ENCODE results near the gene RNLS.

RNLS gene

DNA sequence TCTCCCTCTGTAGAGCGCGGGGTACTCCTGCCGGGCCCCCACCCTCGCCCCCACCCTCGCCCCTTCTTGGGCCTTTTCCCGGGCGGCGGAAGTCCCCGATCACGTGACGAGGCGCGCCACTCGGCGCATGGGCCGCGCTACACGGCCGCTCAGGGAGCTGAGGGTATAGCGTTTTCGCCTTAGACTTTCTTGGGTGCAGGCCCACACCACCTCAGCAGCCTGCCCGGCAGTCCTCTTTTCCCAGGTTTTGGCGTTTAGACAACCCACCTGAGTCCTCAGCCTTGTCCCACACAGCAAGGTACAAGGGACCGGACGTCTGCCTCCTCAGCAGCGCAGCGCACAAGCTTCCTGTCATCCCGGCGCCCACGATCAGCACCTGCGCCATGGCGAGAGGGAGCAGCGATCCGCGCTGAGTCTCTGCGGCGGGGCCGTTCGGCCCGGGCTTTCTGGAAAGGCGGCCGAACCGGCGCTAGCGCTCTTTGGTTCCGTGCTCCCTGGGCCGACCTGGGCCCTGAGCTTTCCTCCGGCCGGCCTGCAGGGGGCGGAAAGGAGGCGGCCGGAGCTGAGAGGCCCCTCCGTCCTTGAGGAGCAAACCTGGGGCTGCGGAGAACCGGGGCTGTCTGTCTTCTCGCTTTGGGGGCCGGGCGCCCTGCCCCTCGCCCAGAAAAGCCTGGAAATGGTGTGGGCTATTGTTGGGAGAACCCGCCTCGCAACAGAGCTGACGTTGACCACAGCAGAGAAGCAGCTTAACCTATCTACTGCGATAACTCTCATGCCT lies at the start of gene RNLS:
Gene RNLS, minus strand, starts transcription at position 513 of the 778 bp plus-strand sequence.
- peak; percentile 75 for DNase-seq (ENCODE audit: low spot score)

DNA sequence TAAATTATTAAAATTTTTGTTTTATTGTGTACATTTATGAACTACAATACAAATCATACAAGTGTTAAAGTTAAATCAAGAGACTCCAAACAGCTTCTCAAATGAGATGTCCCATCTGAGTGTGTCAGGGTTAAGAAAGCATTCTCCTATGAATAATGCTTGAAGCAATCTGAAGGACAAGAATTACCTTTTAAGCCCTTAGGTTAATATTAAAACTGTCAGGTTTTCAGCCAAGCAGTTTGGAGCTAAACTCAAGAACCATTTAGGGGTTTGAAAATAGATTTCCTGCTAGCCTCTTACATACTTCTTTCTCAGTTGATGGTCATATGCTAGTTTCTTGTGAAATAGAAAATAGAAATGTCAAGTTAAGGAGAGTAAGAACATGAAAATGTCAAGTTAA lies 41.7 kb upstream of the RNLS start:
- no peak for DNase-seq (ENCODE audit: low spot score)

DNA sequence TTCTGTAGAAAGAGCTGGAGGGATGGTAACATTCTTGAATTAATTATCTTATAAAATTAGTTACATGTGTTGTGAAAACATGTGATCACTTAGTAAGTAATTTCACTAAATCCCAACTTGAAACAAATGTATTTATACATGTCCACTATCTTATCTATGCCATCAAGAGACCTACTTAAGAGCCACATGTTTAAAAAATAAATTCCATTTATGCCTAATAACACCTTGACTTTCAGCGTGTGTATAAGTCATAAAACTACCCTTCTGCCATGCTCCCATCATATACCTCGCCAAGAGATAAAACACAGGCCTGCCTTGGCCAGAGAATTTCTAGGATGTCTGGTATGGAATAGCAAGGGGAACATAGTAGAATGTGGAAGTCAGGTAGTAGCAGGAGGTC lies 40.7 kb upstream of the RNLS start:
- no peak for DNase-seq (ENCODE audit: low spot score)

DNA sequence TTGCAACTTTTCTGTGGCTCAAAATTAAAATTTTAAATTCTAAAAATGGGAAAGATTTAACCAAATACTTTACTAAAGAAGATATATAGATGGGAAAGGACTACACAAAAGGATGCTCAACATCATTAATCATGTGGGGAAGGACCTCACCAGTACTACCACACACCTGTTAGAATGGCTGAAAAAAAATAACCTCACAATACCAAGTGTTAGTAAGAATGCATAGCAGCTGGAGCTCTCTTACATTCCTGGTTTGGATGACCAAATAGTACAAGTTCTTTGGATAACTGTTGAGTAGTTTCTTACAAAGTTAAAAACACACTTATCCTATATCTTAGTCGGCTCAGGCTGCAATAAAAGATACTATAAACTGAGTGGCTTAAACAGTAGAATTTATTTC lies 37.3 kb upstream of the RNLS start:
- DNase-seq (ENCODE audit: low spot score), result no peak

DNA sequence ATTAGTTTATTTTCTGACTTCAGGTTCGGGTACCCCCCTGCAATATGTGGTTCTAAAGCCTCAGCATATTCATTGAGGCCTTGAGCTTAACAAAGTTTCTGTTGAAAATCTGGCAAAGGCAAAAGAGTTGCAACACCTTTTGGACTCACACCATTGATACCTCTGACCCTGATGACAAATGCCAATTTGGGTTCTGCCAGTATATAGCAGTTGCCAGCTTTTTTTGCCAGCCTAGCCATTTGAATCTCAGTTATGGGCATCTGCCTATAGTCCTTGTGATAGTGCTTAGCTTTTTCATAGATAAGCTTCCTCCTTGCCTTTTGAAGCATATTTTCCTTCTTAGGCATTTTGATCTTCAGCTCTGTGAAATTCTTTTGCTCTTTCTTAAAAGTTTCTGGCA lies 35.4 kb upstream of the RNLS start:
- no peak for DNase-seq (ENCODE audit: low spot score)

DNA sequence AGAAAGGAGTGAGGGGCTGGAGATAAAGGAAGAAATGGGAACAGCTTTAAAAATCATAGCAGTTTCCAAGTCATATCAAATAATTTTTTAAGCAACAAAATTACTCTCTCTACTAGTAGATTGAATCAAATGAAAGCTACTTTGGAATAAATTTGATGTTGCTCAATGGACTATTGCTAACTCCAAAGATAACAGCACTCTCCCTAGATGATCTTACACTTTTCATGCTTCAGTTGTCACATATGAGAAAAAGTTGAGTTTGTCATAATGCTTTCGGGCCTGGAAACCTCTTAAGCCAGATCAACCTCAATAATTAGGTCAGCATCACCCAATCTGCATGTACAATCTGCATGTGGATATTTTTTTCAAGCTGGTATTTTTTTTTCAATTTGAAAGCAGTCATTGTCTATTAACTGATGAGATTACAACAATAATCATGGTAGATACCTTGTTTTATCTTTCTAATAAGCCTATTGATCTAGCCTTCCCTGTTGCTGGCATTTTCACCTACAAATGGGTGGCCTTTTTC lies 34.7 kb upstream of the RNLS start:
- no peak for DNase-seq (ENCODE audit: low spot score)

DNA sequence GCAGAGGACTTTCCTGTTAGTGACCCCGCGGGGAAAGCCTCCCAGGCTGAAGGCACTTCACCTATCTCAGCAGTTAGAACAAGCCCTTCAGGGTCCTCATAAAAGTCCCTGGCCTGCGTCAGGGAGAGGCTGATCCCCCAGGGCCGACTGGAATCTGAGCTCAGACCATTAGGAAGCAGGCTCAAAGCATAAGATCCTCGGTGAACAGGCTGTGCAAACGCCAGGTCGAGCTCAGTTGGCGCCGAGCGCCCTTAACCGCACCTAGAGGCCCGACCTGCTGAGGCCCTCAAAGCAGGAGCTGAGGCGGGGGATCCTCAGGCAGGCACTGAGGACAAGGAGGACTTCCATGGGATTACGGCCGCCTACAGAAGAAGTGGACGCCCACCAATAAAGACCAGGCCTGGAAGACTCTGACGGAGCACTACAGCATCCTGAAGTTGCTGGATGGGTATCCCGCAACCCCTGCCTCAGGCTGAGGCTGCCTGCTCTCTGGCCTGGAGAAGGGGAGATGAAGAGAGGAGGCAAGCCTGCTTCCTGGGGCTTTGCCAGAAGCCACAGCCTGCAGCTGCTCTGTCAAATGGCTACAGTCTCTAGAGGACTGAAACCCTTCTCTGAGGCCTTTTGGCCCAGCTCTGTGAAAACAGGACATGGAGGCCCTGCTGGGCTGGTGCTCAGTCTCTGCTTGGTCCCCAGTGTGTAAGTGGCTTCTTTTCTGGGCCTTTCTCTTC lies 33.3 kb upstream of the RNLS start:
- DNase-seq (ENCODE audit: low spot score), result no peak

DNA sequence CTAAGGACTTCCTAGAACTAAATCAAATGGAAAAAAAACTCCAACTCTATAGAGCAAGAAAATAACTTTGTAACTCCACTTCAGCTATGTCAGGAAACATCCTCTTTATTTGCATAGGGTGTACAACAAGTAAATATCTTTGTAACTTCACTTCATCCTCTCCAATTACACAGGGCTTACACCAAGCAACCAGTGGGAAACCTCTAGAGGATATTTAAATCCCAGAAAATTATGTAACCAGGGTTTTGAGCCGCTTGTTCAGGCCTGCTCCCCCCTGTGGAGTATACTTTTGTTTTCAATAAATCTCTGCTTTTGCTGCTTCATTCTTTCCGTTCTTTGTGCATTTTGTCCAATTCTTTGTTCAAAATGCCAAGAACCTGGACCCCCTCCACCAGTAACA lies 25.7 kb upstream of the RNLS start:
- no peak for DNase-seq (ENCODE audit: low spot score)

DNA sequence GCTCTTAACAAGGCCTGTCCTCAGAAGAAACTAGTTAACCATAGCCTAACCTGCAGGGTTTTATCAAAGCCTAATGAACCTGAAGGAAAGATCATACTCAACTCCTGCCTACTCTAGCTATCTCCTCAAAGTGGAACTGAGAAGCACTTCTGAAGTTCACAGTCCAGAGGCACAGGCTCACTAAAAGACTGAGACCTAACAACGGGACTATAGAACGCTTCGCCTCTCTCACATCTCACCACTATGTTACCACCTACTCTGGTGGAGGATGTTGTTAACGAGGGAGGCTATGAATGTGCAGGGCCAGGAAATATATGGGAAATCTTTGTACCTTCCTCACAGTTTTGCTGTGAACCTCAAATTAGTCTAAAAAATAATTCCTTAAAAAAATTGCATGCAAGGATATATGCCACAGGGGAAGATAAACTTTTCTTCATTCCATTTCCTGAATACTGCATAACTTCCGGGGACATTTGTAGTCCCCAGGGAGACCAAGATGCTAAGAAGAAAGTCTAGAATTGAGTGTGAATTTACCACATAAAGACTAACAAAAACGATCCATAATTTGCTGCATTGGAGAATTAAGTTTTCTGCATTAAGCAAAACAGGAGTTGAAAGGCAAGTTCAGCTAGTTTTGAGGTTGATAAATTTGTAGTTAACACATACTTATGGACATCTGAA lies 25.1 kb upstream of the RNLS start:
- DNase-seq (ENCODE audit: low spot score), result no peak

DNA sequence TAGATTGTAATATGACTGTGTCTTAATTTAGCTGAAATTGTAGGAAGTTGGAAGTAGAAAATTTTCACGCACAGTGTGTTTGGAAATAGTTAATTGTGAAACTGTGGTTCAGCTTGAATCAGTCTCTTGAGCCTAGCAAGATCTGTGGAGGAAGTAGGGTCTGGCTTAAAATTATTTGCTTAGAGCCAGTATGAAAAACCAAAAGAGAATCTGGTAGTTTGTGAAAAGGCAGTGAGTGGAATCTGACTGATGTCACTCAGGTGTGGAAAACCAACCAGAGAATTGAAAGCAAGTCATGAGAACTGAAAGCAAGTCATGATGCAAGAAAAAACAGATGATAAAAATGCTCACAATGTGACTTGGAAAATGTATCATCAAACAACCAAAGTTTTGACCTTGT lies 14.9 kb upstream of the RNLS start:
- no peak for DNase-seq (ENCODE audit: low spot score)

DNA sequence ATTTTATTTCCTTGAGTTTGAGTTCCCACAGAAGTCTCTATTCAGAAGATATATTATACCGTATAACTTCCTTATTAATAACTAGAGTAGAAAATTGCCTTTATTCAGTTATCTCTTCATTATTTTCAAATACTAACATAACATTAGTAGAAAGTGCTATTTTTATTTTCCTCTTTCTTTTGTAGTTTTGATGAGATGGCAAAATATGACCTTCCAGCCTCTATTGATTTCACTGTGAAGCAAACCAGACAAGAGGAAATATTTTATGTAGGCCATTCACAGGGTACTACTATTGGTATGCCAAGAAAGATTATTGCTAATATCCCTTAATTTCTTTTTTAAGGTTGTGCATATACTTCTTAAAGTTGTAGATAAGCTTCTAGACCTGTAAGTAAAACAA lies 11.4 kb upstream of the RNLS start:
- no peak for DNase-seq (ENCODE audit: low spot score)

DNA sequence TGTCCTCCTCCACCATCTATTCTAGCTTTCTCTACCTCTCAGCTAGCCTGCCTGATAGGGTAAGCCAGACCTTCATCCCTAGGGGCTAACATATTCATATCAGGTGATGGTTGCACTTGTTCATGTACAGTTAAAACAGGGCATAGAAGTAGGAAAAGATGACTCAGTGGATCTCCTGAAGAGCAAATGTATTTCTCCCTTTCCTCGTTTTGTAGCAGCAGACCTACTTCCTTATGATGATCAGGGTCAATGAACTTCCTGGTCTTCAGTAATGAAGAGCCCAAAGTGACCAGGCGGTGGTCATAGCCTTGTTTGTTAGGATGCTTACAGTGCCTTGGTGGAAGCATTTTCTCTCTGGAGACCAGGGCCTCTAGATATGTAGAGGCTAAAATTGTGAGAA lies 9.8 kb upstream of the RNLS start:
- no peak for DNase-seq (ENCODE audit: low spot score)

DNA sequence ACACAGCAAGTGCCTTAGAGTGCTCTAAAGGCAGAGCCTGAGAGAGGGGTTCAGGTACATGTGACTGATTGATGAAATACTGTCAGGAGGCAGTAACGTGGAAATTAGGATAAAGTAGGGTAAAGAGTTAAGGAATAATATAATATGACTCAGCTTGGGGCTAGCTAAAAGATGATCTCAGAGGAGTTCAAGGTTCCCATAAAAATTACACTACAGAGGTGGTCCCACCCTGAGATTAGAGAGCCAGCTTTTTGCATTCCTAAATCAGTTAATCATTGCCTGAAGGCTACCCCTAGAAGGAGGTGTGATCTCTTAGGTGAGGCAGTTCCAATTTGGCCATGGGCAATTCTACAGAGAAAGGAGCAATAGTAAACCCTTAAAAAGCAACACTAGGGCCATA lies 9.3 kb upstream of the RNLS start:
- no peak for DNase-seq (ENCODE audit: low spot score)

DNA sequence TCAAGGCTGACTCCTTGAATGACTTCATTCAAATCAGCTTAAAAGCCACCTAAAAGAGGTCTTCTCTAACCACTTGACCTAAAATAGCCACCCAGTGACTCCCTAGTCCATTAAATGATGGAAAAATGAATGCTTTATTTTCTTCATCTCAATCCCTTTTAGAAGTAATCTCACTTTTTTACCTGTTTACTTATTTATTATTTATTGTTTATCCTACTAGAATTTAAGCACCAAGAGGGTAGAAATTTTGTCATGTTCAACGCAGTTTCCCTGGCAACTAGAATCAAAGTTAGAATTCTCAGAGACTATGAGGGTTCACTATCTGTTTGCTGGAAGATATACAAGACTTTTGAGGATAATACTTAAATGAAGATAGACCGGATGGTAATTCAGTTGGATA lies 3.3 kb upstream of the RNLS start, which contains the start of gene LIPJ:
Gene LIPJ, plus strand, starts transcription at position 301 of the 400 bp plus-strand sequence. CDS start 3,926 bp downstream, outside the sequence.
- DNase-seq (ENCODE audit: low spot score), result no peak

DNA sequence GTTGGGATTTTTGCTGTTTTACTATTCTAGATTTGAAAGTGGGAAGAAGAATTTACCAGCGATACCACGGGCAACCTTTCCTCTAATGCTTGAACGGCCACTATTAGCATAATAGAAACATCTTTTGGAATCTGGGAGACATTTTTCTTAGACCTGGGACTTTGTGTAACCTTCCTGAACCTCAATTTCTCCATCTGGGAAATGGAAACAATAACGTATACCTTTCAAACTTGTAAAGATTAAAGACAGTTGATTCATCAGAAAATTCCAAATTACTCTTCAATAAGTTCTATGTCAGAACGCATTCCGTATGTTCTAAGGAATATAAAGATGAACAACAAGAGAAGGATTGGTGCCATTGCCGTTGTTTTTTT lies 453 bp upstream of the RNLS start:
- no peak for DNase-seq (ENCODE audit: low spot score)

DNA sequence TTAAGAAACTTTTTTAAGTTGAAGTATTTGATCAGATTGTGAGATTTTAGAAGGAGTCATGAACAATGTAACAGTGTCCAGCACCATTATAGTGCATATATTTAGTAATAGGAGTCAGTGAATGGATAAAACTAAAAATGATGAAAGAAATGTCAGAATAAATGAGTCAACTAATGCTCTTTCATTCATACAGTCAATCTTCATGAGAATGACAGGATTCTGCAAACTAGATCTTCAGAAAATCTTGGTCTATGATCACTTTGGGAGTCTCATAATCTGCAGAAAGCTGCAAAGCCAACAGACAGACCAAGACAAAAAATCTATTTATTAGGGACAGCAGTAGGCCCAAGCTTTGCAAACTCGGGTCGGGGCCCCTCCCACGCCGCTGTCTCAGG lies 710 bp downstream of the RNLS start:
- no peak for DNase-seq (ENCODE audit: low spot score)

DNA sequence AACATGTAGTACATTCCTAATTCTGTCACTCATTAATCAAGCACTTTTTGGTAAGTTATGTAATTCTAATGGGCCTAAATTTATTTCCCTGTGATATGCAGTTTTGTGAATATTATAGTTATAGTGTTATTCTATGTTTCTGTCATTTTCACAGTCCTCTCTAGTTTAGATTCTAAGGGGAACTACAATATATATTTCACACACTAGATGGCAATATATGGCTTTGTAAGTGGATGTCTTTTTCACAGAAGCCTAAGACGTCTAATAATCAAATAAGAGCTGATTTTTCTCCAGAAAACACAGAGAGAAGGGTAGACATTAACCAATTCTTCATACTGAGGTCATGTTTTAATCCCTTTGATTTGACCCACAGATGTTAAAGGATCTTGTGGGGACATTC lies 18.0 kb downstream of the RNLS start:
- DNase-seq (ENCODE audit: low spot score), result no peak

DNA sequence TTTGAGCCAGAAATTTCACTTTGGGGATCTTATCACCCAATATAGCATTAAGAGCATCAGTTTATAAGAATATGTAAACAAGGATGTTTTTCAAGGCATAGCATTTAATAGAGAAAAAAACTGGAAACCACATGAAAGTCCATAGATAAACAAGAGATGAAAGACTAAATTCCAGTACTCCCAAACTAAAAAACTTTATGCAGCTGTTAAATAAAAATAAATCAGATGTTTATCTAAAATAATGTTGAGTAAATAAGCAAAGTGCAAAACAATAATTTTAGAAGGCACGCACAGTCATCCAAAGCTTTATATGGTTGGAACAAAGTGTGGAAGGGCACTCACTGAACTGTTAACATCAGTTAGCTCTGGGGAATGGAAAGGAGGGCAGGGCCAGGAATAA lies 21.0 kb downstream of the RNLS start:
- no peak for DNase-seq (ENCODE audit: low spot score)

DNA sequence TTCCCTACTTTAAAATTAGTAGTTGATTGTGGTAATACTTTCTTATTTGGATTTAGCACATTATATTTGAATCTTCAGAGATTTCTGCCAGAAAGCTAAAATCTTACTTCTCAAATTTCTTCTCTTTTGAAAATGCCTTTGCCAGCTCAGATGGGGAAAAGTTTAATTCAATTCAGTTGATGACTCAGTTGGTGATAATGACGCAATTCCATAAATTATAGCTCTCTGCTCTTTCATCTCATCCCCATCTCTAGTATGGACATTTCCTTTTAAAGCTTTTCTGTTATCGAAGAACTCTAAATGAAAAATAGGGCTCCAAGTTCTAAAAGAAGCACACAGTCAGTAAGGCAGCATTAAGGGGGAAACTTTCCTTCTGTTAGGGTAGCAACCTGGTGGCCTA lies 25.5 kb downstream of the RNLS start:
- DNase-seq (ENCODE audit: low spot score), result no peak

DNA sequence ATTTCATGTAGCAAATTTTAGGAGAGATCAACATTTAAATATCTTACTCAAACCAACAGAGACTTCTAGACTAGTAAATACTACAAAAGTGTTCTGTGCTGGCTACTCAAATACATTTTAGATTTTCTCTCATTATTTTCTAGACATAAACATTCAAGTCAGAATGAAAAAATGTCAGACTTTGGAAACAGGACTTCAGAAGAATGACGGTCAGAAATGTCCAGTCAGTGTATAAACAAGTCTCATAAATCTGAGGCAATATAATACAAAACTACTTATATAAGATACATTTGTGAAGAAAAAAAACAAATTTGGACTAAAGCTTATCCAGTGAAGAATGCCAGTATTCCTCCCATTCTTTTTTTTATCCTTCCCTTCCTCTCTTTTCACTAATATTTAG lies 25.9 kb downstream of the RNLS start:
- DNase-seq (ENCODE audit: low spot score), result no peak

DNA sequence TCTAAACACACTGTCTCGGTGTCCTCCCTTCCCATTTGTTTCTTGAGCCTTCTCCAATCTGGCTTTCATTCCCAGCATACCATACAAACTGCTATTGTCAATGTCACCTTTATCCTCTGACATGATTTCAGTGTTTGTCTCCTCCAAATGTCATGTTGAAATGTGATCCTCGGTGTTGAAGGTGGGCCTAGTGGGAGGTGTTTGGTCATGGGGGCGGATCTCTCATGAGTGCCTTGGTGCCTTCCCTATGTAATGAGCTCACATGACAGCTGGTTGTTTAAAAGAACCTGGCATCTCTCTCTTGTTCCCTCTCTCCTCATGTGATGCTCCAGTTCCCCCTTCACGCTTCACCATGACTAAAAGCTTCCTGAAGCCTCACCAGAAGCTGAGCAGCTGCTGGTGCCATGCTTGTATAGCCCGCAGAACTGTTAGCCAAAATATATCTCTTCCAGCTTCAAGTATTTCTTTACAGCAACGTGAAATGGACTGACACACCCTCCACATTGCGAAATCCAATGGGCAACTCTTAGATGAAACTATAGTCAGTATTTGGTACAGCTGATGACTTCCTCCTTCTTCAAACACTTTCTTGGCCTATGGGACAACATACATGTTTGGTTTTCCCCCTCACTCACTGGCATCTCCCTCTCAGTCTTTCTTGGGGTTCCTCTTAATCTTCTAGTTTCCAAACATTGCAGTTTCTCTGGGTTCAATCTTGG lies 27.8 kb downstream of the RNLS start:
- no peak for DNase-seq (ENCODE audit: low spot score)

DNA sequence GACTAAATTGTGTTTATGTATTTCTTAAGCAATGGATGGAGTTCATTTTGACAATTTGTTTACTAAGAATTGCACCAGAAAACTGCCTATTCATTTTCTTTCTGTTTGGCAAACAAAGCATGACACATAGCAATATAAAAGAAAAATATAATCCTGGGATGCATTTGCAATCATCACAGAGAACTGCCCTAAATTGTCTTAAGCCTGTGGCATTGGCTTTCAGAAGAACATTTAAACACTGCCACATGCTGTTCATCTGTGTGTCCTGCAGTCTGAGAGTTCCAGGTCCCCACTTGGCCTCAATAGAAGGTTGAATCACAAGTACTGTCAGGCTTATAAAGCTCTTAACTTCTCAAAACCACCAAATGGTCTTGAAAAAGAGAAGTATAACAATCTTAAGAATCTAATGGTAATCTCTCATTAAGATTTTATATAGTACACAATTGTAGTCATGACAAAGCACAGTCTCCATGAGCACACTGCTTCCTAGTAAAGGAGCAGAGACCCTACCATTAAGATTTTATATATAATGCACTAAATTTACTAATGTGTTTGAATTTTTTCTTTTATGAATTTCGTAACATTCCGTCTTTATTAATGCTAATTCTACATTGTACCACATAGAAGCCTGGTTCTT lies 29.9 kb downstream of the RNLS start:
- DNase-seq (ENCODE audit: low spot score), result no peak
